ENCODE results near the gene CHPF2.

DNA sequence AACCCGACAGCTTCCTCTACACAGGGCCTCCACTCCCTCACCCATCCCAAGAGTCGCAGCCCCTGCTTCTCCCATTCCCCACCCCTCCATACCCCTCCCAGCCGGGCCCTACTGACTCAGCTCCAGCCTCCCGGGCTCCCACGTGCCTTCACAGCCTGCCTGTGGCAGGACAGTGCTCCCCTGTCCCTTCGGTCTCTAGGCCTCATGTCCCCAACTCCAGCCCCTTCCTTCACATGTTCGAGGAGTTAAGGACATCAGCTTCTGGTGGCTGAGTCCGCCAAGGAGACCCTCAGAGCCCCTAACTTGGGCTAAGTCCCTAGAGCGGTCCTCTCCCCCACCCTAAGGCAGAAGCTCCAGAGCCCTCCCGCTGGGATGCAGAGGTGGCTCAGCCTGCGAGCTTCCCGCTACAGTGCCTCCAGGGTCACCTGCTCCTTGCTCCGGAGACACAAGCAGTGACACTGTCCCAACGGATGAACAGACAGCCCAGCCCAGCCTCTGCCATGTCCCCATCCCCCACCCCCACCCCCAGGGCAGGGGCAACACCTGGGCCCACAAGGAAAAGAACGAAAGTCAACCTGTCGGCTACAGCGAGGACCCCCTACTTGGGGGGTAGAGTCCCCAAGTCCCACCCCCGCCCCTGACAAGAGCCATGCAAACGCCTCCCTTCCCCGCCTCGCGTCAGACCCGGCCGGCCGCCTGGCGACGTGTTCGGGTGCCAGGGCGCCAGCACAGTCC, 15.5 kb downstream of the CHPF2 start:
- TF ChIP-seq, protein P1, sequence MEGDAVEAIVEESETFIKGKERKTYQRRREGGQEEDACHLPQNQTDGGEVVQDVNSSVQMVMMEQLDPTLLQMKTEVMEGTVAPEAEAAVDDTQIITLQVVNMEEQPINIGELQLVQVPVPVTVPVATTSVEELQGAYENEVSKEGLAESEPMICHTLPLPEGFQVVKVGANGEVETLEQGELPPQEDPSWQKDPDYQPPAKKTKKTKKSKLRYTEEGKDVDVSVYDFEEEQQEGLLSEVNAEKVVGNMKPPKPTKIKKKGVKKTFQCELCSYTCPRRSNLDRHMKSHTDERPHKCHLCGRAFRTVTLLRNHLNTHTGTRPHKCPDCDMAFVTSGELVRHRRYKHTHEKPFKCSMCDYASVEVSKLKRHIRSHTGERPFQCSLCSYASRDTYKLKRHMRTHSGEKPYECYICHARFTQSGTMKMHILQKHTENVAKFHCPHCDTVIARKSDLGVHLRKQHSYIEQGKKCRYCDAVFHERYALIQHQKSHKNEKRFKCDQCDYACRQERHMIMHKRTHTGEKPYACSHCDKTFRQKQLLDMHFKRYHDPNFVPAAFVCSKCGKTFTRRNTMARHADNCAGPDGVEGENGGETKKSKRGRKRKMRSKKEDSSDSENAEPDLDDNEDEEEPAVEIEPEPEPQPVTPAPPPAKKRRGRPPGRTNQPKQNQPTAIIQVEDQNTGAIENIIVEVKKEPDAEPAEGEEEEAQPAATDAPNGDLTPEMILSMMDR (IDR thresholded peaks at IDR 0.05), result no peak
- TF ChIP-seq POLR2A (IDR thresholded peaks at IDR 0.05), result no peak

Measured in prostate gland (tissue), 2 donors.